Smooth muscle cell (in vitro differentiated cells): ENCODE measurements around the gene LHPP. TPM values are rescaled to one million over a fixed set of nuclear protein-coding genes. Genes with fewer than 3 reads are reported as not detected.

Experiments used
- DNase-seq: peaks from one replicate; lab custom pipeline; 2025; ENCODE audit not compliant: unreplicated experiment; lab: John Stamatoyannopoulos, UW
- H2AFZ ChIP-seq: fragments of 200-600 bp; sonication (generic); 2 replicates; pipeline ENCODE4 v1.6.0; 2016; ENCODE audit warnings: antibody characterized with exemption, low read depth, mild to moderate bottlenecking
- H3F3A ChIP-seq: fragments of 200-600 bp; sonication (generic); 2 replicates; pipeline ENCODE4 v1.6.0; 2017; ENCODE audit warnings: antibody characterized with exemption, low read depth
- H3K27ac ChIP-seq: fragments of 200-600 bp; sonication (generic); 2 replicates; pipeline ENCODE4 v1.5.1; 2016; ENCODE audit warnings: low read depth, mild to moderate bottlenecking
- H3K27me3 ChIP-seq: fragments of 200-600 bp; sonication (generic); 2 replicates; pipeline ENCODE4 v1.6.1; 2016; ENCODE audit warnings: low read depth, mild to moderate bottlenecking
- H3K36me3 ChIP-seq: fragments of 200-600 bp; sonication (generic); 2 replicates; pipeline ENCODE4 v1.5.1; 2016; ENCODE audit warnings: low read depth
- H3K4me1 ChIP-seq: fragments of 200-600 bp; sonication (generic); 2 replicates; pipeline ENCODE4 v1.5.1; 2016; ENCODE audit warnings: low read depth
- H3K4me2 ChIP-seq: fragments of 200-600 bp; sonication (generic); 2 replicates; pipeline ENCODE4 v1.6.0; 2016; ENCODE audit warnings: mild to moderate bottlenecking
- H3K4me3 ChIP-seq: fragments of 200-600 bp; sonication (generic); 2 replicates; pipeline ENCODE4 v1.5.1; 2016; ENCODE audit warnings: mild to moderate bottlenecking
- H3K79me2 ChIP-seq: fragments of 200-600 bp; sonication (generic); 2 replicates; pipeline ENCODE4 v1.6.0; 2016; ENCODE audit warnings: low read depth, mild to moderate bottlenecking
- H3K9ac ChIP-seq: fragments of 200-600 bp; sonication (generic); 2 replicates; pipeline ENCODE4 v1.6.0; 2016; ENCODE audit warnings: low read depth
- H3K9me3 ChIP-seq: fragments of 200-600 bp; sonication (generic); replicated peaks from 2 replicates; pipeline ENCODE4 v1.5.1; 2016; ENCODE audit warnings: low read depth
- H4K20me1 ChIP-seq: fragments of 200-600 bp; sonication (generic); 2 replicates; pipeline ENCODE4 v1.6.0; 2016; ENCODE audit warnings: low read depth
- WGBS: methylation state at CpG from one replicate; pipeline ENCODE4 v1.1.7; 2016; ENCODE audit warnings: low lambda C conversion rate; 5-methylcytosine and 5-hydroxymethylcytosine counted together
- polyA plus RNA-seq: library from polyadenylated mRNA; unstranded; fragments of >200 nt; fragmentation: Nextera tagmentation; extraction: Ambion mirVana; gene quantifications from 2 replicates; pipeline ENCODE4 v1.2.1, GENCODE V29; 2016
- total RNA-seq: library from RNA; depleted of rRNA; stranded (reverse); fragments of >200 nt; gene quantifications from 2 replicates; pipeline ENCODE4 v1.2.3, GENCODE V29; 2014
- TF ChIP-seq, protein P1 (sequence below): fragments of 200-600 bp; sonication (generic); IDR thresholded peaks from 2 replicates; pipeline ENCODE4 v1.5.1; 2017; ENCODE audit warnings: borderline replicate concordance, mild to moderate bottlenecking, antibody characterized with exemption; ENCODE audit not compliant: insufficient read depth, poor library complexity, severe bottlenecking

Gene LHPP
- total and polyA plus RNA-seq, 2 experiments from 2014 or later: 7.6 to 14.0 TPM

DNA sequence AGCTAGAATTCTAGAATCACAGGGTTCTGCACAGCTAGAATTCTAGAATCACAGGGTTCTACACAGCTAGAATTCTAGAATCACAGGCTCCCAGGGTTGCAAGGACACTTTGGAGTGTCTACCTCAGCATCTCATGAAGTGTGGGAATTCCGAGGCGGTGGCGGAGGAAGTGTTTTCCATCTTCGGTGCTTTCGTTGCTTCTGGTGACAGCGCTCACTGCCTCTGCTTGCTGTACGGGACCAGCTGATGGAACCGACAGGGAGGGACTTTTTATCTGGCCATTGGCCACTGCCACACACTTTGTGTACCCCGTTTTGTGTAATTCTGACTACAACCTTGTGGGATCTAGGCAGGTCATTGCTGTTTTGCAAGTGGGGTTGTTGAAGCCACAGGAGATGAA, 29.5 kb downstream of the LHPP start:
- Histone ChIP-seq H3K27ac (no peak overlapping the region), H4K20me1 (no peaks in the 10 kb centered on the region), H3K4me3 (no peak overlapping the region), H3K4me1 (no peaks in the 10 kb centered on the region), H3K79me2 (no peaks in the 10 kb centered on the region), H3F3A (no peaks in the 10 kb centered on the region), H3K9me3 (no peaks in the 10 kb centered on the region), H2AFZ (no peak overlapping the region), H3K4me2 (no peak overlapping the region), H3K9ac (no peak overlapping the region), H3K27me3 (no peaks in the 10 kb centered on the region), H3K36me3 (no peaks in the 10 kb centered on the region)
- DNase-seq: no peak
- WGBS: 97% methylated on average over 9 of the region's 9 CpGs
- TF ChIP-seq, protein P1, sequence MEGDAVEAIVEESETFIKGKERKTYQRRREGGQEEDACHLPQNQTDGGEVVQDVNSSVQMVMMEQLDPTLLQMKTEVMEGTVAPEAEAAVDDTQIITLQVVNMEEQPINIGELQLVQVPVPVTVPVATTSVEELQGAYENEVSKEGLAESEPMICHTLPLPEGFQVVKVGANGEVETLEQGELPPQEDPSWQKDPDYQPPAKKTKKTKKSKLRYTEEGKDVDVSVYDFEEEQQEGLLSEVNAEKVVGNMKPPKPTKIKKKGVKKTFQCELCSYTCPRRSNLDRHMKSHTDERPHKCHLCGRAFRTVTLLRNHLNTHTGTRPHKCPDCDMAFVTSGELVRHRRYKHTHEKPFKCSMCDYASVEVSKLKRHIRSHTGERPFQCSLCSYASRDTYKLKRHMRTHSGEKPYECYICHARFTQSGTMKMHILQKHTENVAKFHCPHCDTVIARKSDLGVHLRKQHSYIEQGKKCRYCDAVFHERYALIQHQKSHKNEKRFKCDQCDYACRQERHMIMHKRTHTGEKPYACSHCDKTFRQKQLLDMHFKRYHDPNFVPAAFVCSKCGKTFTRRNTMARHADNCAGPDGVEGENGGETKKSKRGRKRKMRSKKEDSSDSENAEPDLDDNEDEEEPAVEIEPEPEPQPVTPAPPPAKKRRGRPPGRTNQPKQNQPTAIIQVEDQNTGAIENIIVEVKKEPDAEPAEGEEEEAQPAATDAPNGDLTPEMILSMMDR: no peak

DNA sequence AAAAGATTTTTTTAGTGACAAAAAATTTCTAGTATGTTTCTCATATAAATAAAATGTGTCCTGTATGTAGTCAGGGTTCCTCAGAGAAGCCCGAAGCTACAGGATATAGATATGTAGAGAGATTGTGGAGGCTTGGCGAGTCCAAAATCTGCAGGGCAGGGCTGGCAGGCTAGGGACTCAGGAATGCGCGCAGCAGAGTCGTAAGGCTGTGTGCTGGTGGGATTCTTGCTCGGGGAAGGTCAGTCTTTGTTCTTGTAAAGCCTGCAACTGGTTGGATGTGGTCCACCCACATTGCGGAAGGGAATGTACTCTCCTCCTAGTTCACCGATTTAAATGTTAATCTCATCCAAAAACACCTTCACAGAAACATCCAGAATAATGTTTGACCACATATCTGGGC, 30.6 kb downstream of the LHPP start:
- Histone ChIP-seq H3K4me2 (no peak overlapping the region), H3K9me3 (no peaks in the 10 kb centered on the region), H3K36me3 (no peaks in the 10 kb centered on the region), H3K79me2 (no peaks in the 10 kb centered on the region), H3K4me1 (no peaks in the 10 kb centered on the region), H3F3A (no peaks in the 10 kb centered on the region), H3K27ac (no peak overlapping the region), H3K27me3 (no peaks in the 10 kb centered on the region), H3K9ac (no peak overlapping the region), H3K4me3 (no peak overlapping the region), H2AFZ (no peak overlapping the region), H4K20me1 (no peaks in the 10 kb centered on the region)
- WGBS: 91% methylated on average over 8 of the region's 8 CpGs
- TF ChIP-seq, protein P1: no peak
- DNase-seq: no peak

DNA sequence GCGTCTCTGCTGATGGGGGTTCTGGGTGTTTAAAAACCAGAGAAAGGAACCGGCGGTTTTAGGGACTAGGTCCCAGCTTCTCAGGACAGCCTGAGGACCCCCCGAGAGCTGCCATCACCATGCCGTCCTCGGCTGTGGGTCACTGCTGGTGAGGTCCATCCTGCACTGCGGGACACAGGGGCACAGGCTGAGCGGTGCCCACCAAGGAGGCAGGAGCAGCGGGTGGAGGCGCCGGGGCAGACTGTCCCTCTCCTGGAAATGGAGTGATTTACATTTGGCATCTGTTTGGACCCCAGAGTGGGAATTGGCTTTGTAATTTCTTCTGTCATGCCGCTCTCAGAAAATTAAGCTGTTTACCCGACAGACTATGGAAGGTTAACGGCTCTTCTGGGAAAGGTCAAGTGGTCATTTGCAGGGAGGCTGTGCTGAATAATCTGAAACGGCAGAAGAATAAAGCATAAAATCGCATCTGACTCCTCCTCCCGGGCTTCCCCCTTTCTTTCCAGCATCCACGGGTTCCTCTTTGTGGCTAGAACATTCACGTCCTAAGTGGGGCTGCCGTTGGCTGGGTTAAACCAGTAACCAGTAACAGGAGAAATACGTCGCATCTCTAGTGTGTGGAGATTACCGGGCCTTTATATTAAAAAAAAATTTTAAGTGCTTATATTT, 31.7 kb downstream of the LHPP start:
- Histone ChIP-seq H2AFZ (no peak overlapping the region), H3F3A (no peaks in the 10 kb centered on the region), H3K9me3 (no peaks in the 10 kb centered on the region), H3K4me1 (no peaks in the 10 kb centered on the region), H3K36me3 (no peaks in the 10 kb centered on the region), H3K4me2 (no peak overlapping the region), H4K20me1 (no peaks in the 10 kb centered on the region), H3K27ac (no peak overlapping the region), H3K4me3 (no peak overlapping the region), H3K9ac (no peak overlapping the region), H3K27me3 (no peaks in the 10 kb centered on the region), H3K79me2 (no peaks in the 10 kb centered on the region)
- WGBS: 80% methylated on average over 23 of the region's 23 CpGs
- TF ChIP-seq, protein P1: no peak
- DNase-seq: no peak
